ENCODE results near the gene ZNF366.
A peak's percentile ranks its signal among the peaks of the same experiment; 100 is the strongest.

Gene ZNF366

GRCh38 chr5:72489536-72489935 lies 17.7 kb downstream of the ZNF366 start:
- no peak for DNase-seq (ENCODE audit: low read depth)

GRCh38 chr5:72488756-72489155 lies 18.5 kb downstream of the ZNF366 start:
- DNase-seq (ENCODE audit: low read depth), result no peak

- DNase-seq (ENCODE audit: low read depth), result no peak
Measured at GRCh38 chr5:72487177-72487576, 20.0 kb downstream of the ZNF366 start.

GRCh38 chr5:72486371-72486770 lies 20.8 kb downstream of the ZNF366 start:
- no peak for DNase-seq (ENCODE audit: low read depth)

GRCh38 chr5:72485430-72485974 lies 21.7 kb downstream of the ZNF366 start:
- DNase-seq (ENCODE audit: low read depth), result no peak

- DNase-seq (ENCODE audit: low read depth), result no peak
Measured at GRCh38 chr5:72482046-72482445, 25.2 kb downstream of the ZNF366 start.

GRCh38 chr5:72480841-72481240 lies 26.4 kb downstream of the ZNF366 start:
- DNase-seq (ENCODE audit: low read depth), result no peak

- DNase-seq (ENCODE audit: low read depth), result no peak
Measured at GRCh38 chr5:72479921-72480320, 27.3 kb downstream of the ZNF366 start.

GRCh38 chr5:72478684-72479083 lies 28.5 kb downstream of the ZNF366 start:
- DNase-seq (ENCODE audit: low read depth), result no peak

- DNase-seq (ENCODE audit: low read depth), result no peak
Measured at GRCh38 chr5:72478276-72478675, 28.9 kb downstream of the ZNF366 start.

GRCh38 chr5:72477644-72478043 lies 29.6 kb downstream of the ZNF366 start:
- no peak for DNase-seq (ENCODE audit: low read depth)

GRCh38 chr5:72477176-72477575 lies 30.0 kb downstream of the ZNF366 start:
- DNase-seq (ENCODE audit: low read depth), result no peak

- DNase-seq (ENCODE audit: low read depth), result no peak
Measured at GRCh38 chr5:72476721-72477120, 30.5 kb downstream of the ZNF366 start.

GRCh38 chr5:72476275-72476674 lies 30.9 kb downstream of the ZNF366 start:
- no peak for DNase-seq (ENCODE audit: low read depth)

GRCh38 chr5:72474516-72474915 lies 32.7 kb downstream of the ZNF366 start:
- no peak for DNase-seq (ENCODE audit: low read depth)

GRCh38 chr5:72474046-72474500 lies 33.1 kb downstream of the ZNF366 start:
- no peak for DNase-seq (ENCODE audit: low read depth)

GRCh38 chr5:72472666-72473422 lies 34.4 kb downstream of the ZNF366 start:
- DNase-seq (ENCODE audit: low read depth), result no peak

- no peak for DNase-seq (ENCODE audit: low read depth)
Measured at GRCh38 chr5:72472031-72472430, 35.2 kb downstream of the ZNF366 start.

- DNase-seq (ENCODE audit: low read depth), result peak; percentile 91
Measured at GRCh38 chr5:72470826-72471225, 36.4 kb downstream of the ZNF366 start.

GRCh38 chr5:72468606-72469005 lies 38.6 kb downstream of the ZNF366 start:
- no peak for DNase-seq (ENCODE audit: low read depth)

GRCh38 chr5:72468024-72468423 lies 39.2 kb downstream of the ZNF366 start:
- peak; percentile 74 for DNase-seq (ENCODE audit: low read depth)

- DNase-seq (ENCODE audit: low read depth), result peak; percentile 38
Measured at GRCh38 chr5:72467461-72467860, 39.7 kb downstream of the ZNF366 start.

- DNase-seq (ENCODE audit: low read depth), result peak; percentile 64
Measured at GRCh38 chr5:72465601-72466563, 41.3 kb downstream of the ZNF366 start.

All from ELR (cell line).